ENCODE data around the gene ETFBKMT. TPM values are rescaled to one million over a fixed set of nuclear protein-coding genes. Genes with fewer than 3 reads are reported as not detected.
"Not testable (repeated sequence)": the region's sequence is repeated elsewhere in the genome, so short reads cannot be mapped to it uniquely, and the experiment has no call there.

ETFBKMT gene
- total RNA-seq, 1 donor from 2014 or later, result 3.4 TPM

DNA sequence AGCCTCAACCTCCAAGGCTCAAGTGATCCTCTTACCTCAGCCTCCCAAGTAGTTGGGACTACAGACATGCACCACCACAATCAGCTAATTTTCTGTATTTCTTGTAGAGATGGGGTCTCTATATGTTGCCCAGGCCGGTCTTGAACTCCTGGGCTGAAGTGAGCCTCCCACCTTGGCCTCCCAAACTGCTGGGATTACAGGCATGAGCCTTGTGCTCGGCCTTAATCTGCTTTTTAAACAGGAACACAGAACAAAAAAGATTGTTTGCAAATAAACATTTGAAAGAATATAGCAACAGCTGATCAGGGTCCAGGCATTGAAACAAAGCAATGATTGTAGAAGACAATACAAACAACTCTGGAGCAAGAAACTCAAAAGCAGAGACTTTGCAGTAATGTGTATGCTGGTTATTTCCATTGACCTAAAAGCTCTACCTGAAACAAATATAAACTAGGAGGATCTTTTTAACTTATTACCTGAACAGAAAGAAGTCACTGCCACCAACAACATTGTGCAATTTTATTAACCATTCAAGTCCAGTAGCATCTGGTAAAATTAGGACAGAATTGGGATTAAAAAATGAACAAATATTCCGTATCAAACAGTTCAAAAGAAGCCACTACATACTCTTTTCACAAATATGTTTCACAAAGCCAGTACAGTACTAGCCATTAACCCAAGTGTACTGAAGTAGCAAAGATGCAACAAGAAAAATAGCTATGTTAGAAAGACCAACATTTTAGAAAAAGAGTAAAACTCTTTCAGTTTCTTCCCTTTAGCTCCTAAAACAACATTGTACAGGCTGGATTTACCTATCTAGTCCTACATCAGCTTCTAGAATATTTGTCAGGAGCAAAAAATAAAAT lies 55.2 kb downstream of the ETFBKMT start:
- Mint-ChIP-seq H3K27ac (ENCODE audit: unreplicated experiment) (no peak overlapping the region), H3K4me3 (ENCODE audit: unreplicated experiment) (no peak overlapping the region), H3K4me1 (ENCODE audit: low read depth) (no peaks in the 10 kb centered on the region), H3K27me3 (ENCODE audit: low read depth) (no peaks in the 10 kb centered on the region), H3K36me3 (ENCODE audit: low read depth) (peaks cover 4% of the 10 kb centered on the region), H3K9me3 (ENCODE audit: low read depth) (peaks cover 10% of the 10 kb centered on the region)
- no peak for DNase-seq (ENCODE audit: low spot score)
- no peak for TF ChIP-seq CTCF (IDR thresholded peaks at IDR 0.05)

DNA sequence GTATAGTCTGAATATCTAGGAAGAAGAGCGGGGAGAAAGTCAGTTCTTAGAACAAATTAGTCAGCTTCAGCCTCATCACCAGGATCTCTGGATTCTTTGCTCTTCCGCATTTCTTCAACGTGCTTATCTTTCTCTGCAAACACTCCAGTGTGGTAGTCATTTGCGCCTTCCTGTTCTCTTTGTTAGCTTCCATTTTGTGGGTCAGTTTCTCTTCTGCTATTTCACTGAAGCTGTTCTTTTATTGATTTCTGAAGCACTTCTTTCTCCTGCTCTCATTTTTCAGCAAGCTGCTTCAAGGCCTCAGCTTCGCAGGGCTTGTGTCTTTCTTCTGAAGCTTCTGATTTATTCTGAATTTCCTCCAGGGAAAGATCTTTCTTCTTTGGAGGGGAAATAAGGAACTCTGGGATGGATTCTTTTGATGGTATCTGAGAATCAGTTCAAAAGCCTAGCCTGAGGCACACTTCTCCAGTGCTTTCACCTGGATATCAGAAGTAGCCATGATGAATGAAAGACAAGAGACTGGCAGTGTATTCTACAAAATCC lies 55.9 kb downstream of the ETFBKMT start:
- no peak for TF ChIP-seq CTCF (IDR thresholded peaks at IDR 0.05)
- peaks cover 10% of the 10 kb centered on the region for H3K9me3 Mint-ChIP-seq (ENCODE audit: low read depth)
- no peaks in the 10 kb centered on the region for H3K27me3 Mint-ChIP-seq (ENCODE audit: low read depth)
- H3K4me1 Mint-ChIP-seq (ENCODE audit: low read depth), result no peaks in the 10 kb centered on the region
- H3K27ac Mint-ChIP-seq (ENCODE audit: unreplicated experiment), result no peak overlapping the region
- peaks cover 4% of the 10 kb centered on the region for H3K36me3 Mint-ChIP-seq (ENCODE audit: low read depth)
- no peak overlapping the region for H3K4me3 Mint-ChIP-seq (ENCODE audit: unreplicated experiment)
- no peak for DNase-seq (ENCODE audit: low spot score)

DNA sequence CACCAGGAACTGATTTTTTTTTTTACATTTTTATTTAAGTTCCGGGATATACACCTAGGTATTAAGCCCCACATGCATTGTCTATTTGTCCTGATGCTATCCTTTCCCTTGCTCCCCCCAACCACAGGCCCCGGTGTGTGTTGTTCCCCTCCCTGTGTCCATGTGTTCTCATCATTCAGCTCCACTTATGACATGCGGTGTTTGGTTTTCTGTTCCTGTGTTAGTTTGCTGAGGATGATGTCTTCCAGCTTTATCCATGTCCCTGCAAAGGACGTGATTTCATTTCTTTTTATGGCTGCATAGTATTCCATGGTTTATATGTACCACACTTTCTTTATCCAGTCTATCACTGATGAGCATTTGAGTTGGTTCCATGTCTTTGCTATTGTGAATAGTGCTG lies 57.5 kb downstream of the ETFBKMT start:
- not testable (repeated sequence) for DNase-seq (ENCODE audit: low spot score); H3K4me1 Mint-ChIP-seq (ENCODE audit: low read depth); H3K4me3 Mint-ChIP-seq (ENCODE audit: unreplicated experiment); H3K27me3 Mint-ChIP-seq (ENCODE audit: low read depth); H3K27ac Mint-ChIP-seq (ENCODE audit: unreplicated experiment); H3K36me3 Mint-ChIP-seq (ENCODE audit: low read depth)
- peaks cover 10% of the 10 kb centered on the region for H3K9me3 Mint-ChIP-seq (ENCODE audit: low read depth)

DNA sequence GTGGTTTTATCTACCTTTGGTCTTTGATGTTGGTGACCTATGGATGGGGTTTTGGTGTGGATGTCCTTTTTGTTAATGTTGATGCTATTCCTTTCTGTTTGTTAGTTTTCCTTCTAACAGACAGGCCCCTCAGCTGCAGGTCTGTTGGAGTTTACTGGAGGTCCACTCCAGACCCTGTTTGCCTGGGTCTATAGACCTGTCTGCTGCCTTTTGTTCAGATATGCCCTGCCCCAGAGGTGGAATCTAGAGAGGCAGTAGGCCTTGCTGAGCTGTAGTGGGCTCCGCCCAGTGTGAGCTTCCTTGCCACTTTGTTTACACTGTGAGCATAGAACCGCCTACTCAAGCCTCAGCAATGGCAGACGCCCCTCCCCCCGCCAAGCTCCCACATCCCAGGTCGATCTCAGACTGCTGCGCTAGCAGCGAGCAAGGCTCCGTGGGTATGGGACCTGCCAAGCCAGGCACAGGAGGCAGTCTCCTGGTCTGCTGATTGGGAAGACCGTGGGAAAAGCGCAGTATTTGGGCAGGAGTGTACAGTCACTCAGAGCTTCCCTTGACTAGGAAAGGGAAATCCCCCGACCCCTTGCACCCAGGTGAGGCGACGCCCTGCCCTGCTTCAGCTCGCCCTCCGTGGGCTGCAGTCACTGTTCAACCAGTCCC lies 59.2 kb downstream of the ETFBKMT start:
- not testable (repeated sequence) for DNase-seq (ENCODE audit: low spot score); H3K36me3 Mint-ChIP-seq (ENCODE audit: low read depth); H3K27me3 Mint-ChIP-seq (ENCODE audit: low read depth); H3K4me1 Mint-ChIP-seq (ENCODE audit: low read depth); H3K4me3 Mint-ChIP-seq (ENCODE audit: unreplicated experiment); H3K27ac Mint-ChIP-seq (ENCODE audit: unreplicated experiment)
- peaks cover 10% of the 10 kb centered on the region for H3K9me3 Mint-ChIP-seq (ENCODE audit: low read depth)

GRCh38 chr12:31722580-31722979 lies 63.1 kb downstream of the ETFBKMT start:
- Mint-ChIP-seq H3K27me3 (ENCODE audit: low read depth) (no peaks in the 10 kb centered on the region), H3K9me3 (ENCODE audit: low read depth) (peaks cover 4% of the 10 kb centered on the region), H3K27ac (ENCODE audit: unreplicated experiment) (no peak overlapping the region), H3K4me3 (ENCODE audit: unreplicated experiment) (no peak overlapping the region), H3K4me1 (ENCODE audit: low read depth) (no peaks in the 10 kb centered on the region), H3K36me3 (ENCODE audit: low read depth) (peaks cover 4% of the 10 kb centered on the region)
- no peak for TF ChIP-seq CTCF (IDR thresholded peaks at IDR 0.05)
- DNase-seq (ENCODE audit: low spot score), result no peak

Other genes with a start within 250 kb of the ETFBKMT start
- 12.5 to 22.2 TPM (median 14.1 TPM) in 3 replicates for gene DENND5B, start 68.6 kb upstream of the ETFBKMT start, total RNA-seq
- 6.6 to 6.9 TPM (median 6.6 TPM) in 3 replicates for gene AMN1, start 69.3 kb downstream of the ETFBKMT start, total RNA-seq